GM10248 (cell line): ENCODE results near the gene CAMTA1.

Source experiments
- CTCF ChIA-PET: fragments of 300-600 bp; sonication (Branson Sonifier 250); formaldehyde crosslinking; extraction: SDS; loops from one replicate; lab custom pipeline; 2021; ENCODE audit warnings: antibody characterized with exemption; lab: Yijun Ruan, JAX
- POLR2A ChIA-PET: fragments of 350-650 bp; sonication (Branson Sonifier 250); formaldehyde crosslinking; extraction: SDS; loops from one replicate; lab custom pipeline; 2020; ENCODE audit warnings: antibody characterized with exemption; lab: Yijun Ruan, JAX
- DNase-seq: peaks from one replicate; pipeline ENCODE4 v3.0.0; 2012; ENCODE audit errors: extremely low spot score
- TF ChIP-seq, protein P1 (sequence below): IDR thresholded peaks from 2 replicates; pipeline ENCODE4 v1.5.1; 2012; ENCODE audit warnings: mild to moderate bottlenecking, low read depth; ENCODE audit errors: extremely low read depth, missing control alignments, control extremely low read depth

The CAMTA1 gene

GRCh38 chr1:7808253-7808844 is 1023.1 kb downstream of the CAMTA1 start:
- TF ChIP-seq, protein P1, sequence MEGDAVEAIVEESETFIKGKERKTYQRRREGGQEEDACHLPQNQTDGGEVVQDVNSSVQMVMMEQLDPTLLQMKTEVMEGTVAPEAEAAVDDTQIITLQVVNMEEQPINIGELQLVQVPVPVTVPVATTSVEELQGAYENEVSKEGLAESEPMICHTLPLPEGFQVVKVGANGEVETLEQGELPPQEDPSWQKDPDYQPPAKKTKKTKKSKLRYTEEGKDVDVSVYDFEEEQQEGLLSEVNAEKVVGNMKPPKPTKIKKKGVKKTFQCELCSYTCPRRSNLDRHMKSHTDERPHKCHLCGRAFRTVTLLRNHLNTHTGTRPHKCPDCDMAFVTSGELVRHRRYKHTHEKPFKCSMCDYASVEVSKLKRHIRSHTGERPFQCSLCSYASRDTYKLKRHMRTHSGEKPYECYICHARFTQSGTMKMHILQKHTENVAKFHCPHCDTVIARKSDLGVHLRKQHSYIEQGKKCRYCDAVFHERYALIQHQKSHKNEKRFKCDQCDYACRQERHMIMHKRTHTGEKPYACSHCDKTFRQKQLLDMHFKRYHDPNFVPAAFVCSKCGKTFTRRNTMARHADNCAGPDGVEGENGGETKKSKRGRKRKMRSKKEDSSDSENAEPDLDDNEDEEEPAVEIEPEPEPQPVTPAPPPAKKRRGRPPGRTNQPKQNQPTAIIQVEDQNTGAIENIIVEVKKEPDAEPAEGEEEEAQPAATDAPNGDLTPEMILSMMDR: peak; percentile 54
- ChIA-PET POLR2A (no interaction called here), CTCF (interaction anchor here (0.8 to 2.3 kb wide), 22 partner anchors 9 to 210 kb away, joined by 3 to 10 read pairs (median 4); partner anchors contain the start of gene TNFRSF9)
- DNase-seq: peak; percentile 39

DNA sequence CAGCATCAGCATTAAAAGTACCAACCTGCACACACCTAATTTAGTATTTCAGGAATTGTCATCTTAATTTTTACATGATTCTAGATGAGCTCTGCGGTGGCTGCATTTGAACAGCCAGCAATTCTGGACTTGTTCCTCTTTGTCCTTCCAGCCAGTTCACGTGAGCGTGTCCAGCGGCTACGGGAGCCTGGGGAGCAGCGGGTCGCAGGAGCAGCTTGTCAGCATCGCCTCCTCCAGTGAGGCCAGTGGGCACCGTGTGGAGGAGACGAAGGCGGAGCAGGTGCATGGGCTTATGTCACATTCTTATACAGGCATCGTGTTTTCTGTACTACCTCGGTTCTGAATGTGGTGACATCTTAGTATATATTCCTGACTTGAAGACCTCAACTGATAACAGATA is 1024.5 kb downstream of the CAMTA1 start:
- TF ChIP-seq, protein P1: no peak
- POLR2A ChIA-PET: no interaction called here
- CTCF ChIA-PET: interaction anchor here (1.3 to 1.5 kb wide), 2 partner anchors 34 to 149 kb away, joined by 3 read pairs; no protein-coding TSS in a partner anchor
- DNase-seq: no peak

DNA sequence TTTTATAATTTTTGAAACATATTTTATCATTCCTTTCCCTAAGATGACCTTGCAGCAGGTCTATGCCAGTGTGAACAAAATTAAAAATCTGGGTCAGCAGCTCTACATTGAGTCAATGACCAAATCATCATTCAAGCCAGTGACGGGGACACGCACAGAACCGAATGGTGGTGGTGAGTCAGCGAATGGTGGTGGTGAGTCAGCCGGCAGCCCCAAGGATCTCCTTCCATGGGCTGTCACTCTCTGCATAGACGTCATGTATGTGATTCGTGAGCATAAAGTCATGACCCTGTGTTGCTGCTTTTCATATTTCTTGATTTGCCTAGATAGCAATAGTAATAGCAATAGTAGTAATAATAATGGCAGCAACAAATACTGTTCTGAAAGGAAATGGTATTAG is 1025.1 kb downstream of the CAMTA1 start:
- ChIA-PET CTCF (interaction anchor here (1.3 to 2.3 kb wide), 3 partner anchors 33 to 150 kb away, joined by 3 to 7 read pairs (median 3); no protein-coding TSS in a partner anchor), POLR2A (no interaction called here)
- TF ChIP-seq, protein P1: no peak
- DNase-seq: no peak

GRCh38 chr1:7811476-7811875 is 1026.2 kb downstream of the CAMTA1 start:
- TF ChIP-seq, protein P1: no peak
- CTCF ChIA-PET: interaction anchor here (0.9 to 2.3 kb wide), 3 partner anchors 11 to 90 kb away, joined by 4 to 7 read pairs (median 6); no protein-coding TSS in a partner anchor
- DNase-seq: no peak
- POLR2A ChIA-PET: no interaction called here

DNA sequence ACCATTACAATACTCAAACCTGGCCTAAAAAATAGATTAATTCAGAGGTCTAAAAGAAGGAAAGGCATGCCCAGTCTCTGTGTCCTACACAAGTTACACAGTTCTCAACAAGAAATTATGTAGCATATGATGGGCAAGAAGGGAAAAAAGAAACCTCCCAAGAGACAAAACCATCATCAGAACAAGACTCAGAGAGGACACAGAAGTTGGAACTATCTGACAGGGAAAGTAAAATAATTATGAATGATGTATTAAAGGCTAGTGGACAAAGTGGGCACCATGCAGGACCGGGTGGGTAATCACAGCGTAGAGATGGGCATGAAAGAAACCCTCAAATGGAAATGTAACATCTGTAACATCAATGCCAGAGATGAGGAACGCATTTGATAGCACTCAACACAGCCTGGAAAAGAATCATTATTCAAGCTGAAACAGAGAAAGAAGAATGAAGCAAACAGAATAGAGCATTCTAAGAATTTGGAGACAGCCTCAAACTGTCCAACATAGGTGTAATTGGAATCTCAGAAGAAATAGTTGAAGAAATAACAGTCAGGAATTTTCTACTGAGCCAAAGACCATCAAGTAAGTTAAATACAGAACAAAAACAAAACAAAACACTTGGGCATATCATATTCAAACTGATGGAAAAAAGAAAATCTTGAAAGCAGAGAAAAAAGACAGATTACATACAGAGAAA is 1028.6 kb downstream of the CAMTA1 start:
- DNase-seq: no peak
- ChIA-PET POLR2A (no interaction called here), CTCF (no interaction called here)
- TF ChIP-seq, protein P1: no peak
